Right lobe of liver (tissue), 6 donors: ENCODE results near the gene CD58. TPM values are rescaled to one million over a fixed set of nuclear protein-coding genes. Genes with fewer than 3 reads are reported as not detected.

Source experiments
- ATAC-seq, 4 donors: fragments of 200-7000 bp; cut with Tn5 transposase; one replicate each; pipeline ENCODE4 v1.9.1; 2020; ENCODE audit warnings: mild to moderate bottlenecking in 4 of 4, moderate library complexity in 4 of 4
- DNase-seq, 3 donors: peaks; one replicate each; pipeline ENCODE4 v3.0.0-alpha.2; 2020
- H3K27ac ChIP-seq, 3 donors: fragments of 200-600 bp; one replicate each; pipeline ENCODE4 v1.8.0; 2022
- H3K27me3 ChIP-seq, 2 donors: fragments of 200-600 bp; one replicate each; pipeline ENCODE4 v1.8.0; 2022
- H3K36me3 ChIP-seq, 4 donors: fragments of 200-600 bp; sonication (generic) in 1 of 4; one replicate each; pipeline versions ENCODE4 v1.5.1 to v1.8.0; 2017 to 2022; ENCODE audit warnings: control low read depth in 1 of 4
- H3K4me1 ChIP-seq, 4 donors: fragments of 200-600 bp; sonication (generic) in 1 of 4; one replicate each; pipeline versions ENCODE4 v1.5.1 to v1.8.0; 2017 to 2022; ENCODE audit warnings: control low read depth in 1 of 4
- H3K4me3 ChIP-seq, 3 donors: fragments of 200-600 bp; one replicate each; pipeline ENCODE4 v1.8.0; 2022
- H3K9me3 ChIP-seq, 4 donors: fragments of 200-600 bp; sonication (generic) in 1 of 4; one replicate each; pipeline versions ENCODE4 v1.5.1 to v1.8.0; 2017 to 2022; ENCODE audit warnings: control low read depth in 1 of 4
- CTCF ChIP-seq, 4 donors: fragments of 200-600 bp in 3 of 4; fragments of 450-650 bp in 1 of 4; IDR thresholded peaks; one replicate each; pipeline versions ENCODE4 v1.5.1 to v1.8.0; 2016 to 2022; ENCODE audit warnings: antibody characterized with exemption in 4 of 4, mild to moderate bottlenecking in 2 of 4
- POLR2A ChIP-seq: fragments of 450-650 bp; IDR thresholded peaks from one replicate; pipeline ENCODE4 v1.6.1; 2017; ENCODE audit warnings: antibody characterized with exemption, mild to moderate bottlenecking
- WGBS: methylation state at CpG from one replicate; pipeline ENCODE4 v1.1.6; 2018; ENCODE audit warnings: low coverage, low lambda C conversion rate; ENCODE audit not compliant: insufficient coverage; ENCODE audit errors: missing lambda C conversion rate; 5-methylcytosine and 5-hydroxymethylcytosine counted together
- intact Hi-C, 2 donors: fragments of 100-400 bp; cut with DNase I; formaldehyde crosslinking; loops; one replicate each; pipeline versions ENCODE4 v1.11.2 to v1.14.1; 2022
- total RNA-seq, 6 experiments: library from RNA; depleted of rRNA in 2 of 6; stranded (reverse); fragments of >200 nt in 2 of 6; fragmentation: NEBNext Ultra II Directional in 3 of 6; extraction: Animal tissue kit (Norgen Biotek cat#: 25700) in 3 of 6; gene quantifications; one replicate each; pipeline versions ENCODE4 v1.1.0 to v1.2.4, GENCODE V29; 2016 to 2023
- donor health status: DM: no; HTN: yes; CAD: no.
- donor health status: DM: no; HTN: no; CAD: no.
- donor health status: DM: no; HTN: no; CAD: no.
- donor health status: DM: no; HTN: yes; CAD: no.
- donor health status: DM: no; HTN: yes; CAD: no.

The CD58 gene
- total RNA-seq, 6 experiments from 2014 or later: 3.5 to 13.8 (median 7.5) TPM

- DNase-seq (peak in 1 of 3 donors; percentile 23), ATAC-seq (no peak)
Observed at GRCh38 chr1:116503546-116504307, 67.1 kb downstream of the CD58 start.

GRCh38 chr1:116502671-116503314, 68.0 kb downstream of the CD58 start:
- Histone ChIP-seq H3K27me3 (no peaks in the 10 kb centered on the region), H3K4me1 (peaks cover 0 to 12% (median 5%) of the 10 kb centered on the region in 4 donors), H3K36me3 (no peaks in the 10 kb centered on the region), H3K9me3 (no peaks in the 10 kb centered on the region), H3K27ac (no peak overlapping the region), H3K4me3 (no peak overlapping the region)
- no peak for DNase-seq
- TF ChIP-seq POLR2A (no peak), CTCF (IDR thresholded peaks at IDR 0.05) (no peak)
- 83% methylated on average over 5 of the region's 5 CpGs for WGBS
- intact Hi-C loops: no loop called here
- no peak for ATAC-seq

More at GRCh38 chr1:116503546-116504307, 67.1 kb downstream of the CD58 start:
- 91% methylated on average over 5 of the region's 7 CpGs for WGBS
- H3K4me1 ChIP-seq: peaks cover 0 to 6% (median 2%) of the 10 kb centered on the region in 4 donors
- intact Hi-C loops: no loop called here
- H3K27me3 ChIP-seq: no peaks in the 10 kb centered on the region
- H3K36me3 ChIP-seq: no peaks in the 10 kb centered on the region
- H3K9me3 ChIP-seq: no peaks in the 10 kb centered on the region
- TF ChIP-seq POLR2A (no peak), CTCF (IDR thresholded peaks at IDR 0.05) (no peak)
- H3K4me3 ChIP-seq: no peak overlapping the region
- peak overlapping the region; percentile 7 to 59 (median 37) for H3K27ac ChIP-seq

GRCh38 chr1:116501870-116502244, 69.0 kb downstream of the CD58 start:
- TF ChIP-seq CTCF (IDR thresholded peaks at IDR 0.05): no peak
- TF ChIP-seq POLR2A: no peak
- WGBS: 57% methylated on average over 1 of the region's 2 CpGs
- H3K27ac ChIP-seq: no peak overlapping the region
- no peak for DNase-seq
- no peak for ATAC-seq
- intact Hi-C loops: no loop called here
- H3K27me3 ChIP-seq: no peaks in the 10 kb centered on the region
- H3K4me3 ChIP-seq: no peak overlapping the region
- H3K9me3 ChIP-seq: no peaks in the 10 kb centered on the region
- H3K4me1 ChIP-seq: peaks cover 0 to 19% (median 9%) of the 10 kb centered on the region in 4 donors
- no peaks in the 10 kb centered on the region for H3K36me3 ChIP-seq

GRCh38 chr1:116501125-116501869, 69.5 kb downstream of the CD58 start:
- peaks cover 0 to 25% (median 12%) of the 10 kb centered on the region in 4 donors for H3K4me1 ChIP-seq
- WGBS: 83% methylated on average over 8 of the region's 9 CpGs
- DNase-seq: peak in 1 of 3 donors; percentile 11

More at GRCh38 chr1:116501125-116501869, 69.5 kb downstream of the CD58 start:
- no peaks in the 10 kb centered on the region for H3K27me3 ChIP-seq
- H3K27ac ChIP-seq: no peak overlapping the region
- H3K4me3 ChIP-seq: no peak overlapping the region
- no peaks in the 10 kb centered on the region for H3K9me3 ChIP-seq
- intact Hi-C loops: no loop called here
- no peaks in the 10 kb centered on the region for H3K36me3 ChIP-seq
- ATAC-seq: no peak
- TF ChIP-seq POLR2A (no peak), CTCF (IDR thresholded peaks at IDR 0.05) (no peak)
